Fibroblast of villous mesenchyme (primary cell): ENCODE measurements around the gene CTNND2. TPM values are rescaled to one million over a fixed set of nuclear protein-coding genes. Genes with fewer than 3 reads are reported as not detected.
"Not testable (repeated sequence)": the region's sequence is repeated elsewhere in the genome, so short reads cannot be mapped to it uniquely, and the experiment has no call there.

Experiments used
- DNase-seq: peaks from one replicate; pipeline ENCODE4 v3.0.0-alpha.2; 2010; ENCODE audit warnings: low read depth
- H3K4me3 ChIP-seq: 2 replicates; pipeline ENCODE4 v1.5.1; 2011; ENCODE audit warnings: low read depth, mild to moderate bottlenecking, low read length
- total RNA-seq: library from RNA; depleted of rRNA; stranded (reverse); fragments of >200 nt; gene quantifications from 2 replicates; pipeline ENCODE4 v1.2.3, GENCODE V29; 2012
- TF ChIP-seq, protein P1 (sequence below): IDR thresholded peaks from 2 replicates; pipeline ENCODE4 v1.5.1; 2012; ENCODE audit warnings: low read depth, mild to moderate bottlenecking, low read length; ENCODE audit not compliant: insufficient read depth

CTNND2 gene
- total RNA-seq, 1 donor: not detected

DNA sequence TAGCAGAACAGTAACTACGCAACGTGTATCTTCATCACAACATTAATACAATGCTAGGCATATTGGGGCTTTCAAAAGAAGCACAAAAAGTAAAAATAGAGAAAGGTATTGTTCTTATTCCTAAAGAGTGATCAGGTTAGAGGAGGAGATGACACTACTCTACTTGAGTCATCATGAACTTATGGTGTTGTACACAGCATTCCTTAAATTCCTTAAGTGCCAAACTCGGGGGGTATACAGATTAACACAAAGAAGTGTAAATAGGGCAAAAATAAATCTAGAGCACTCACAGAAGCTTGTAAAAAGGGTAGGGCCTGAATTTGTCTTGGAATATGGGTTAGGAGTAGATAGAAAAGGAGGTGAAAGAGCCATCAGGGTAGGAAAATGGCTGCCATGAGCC lies 835.2 kb downstream of the CTNND2 start:
- no peak for DNase-seq
- no peak overlapping the region for H3K4me3 ChIP-seq
- TF ChIP-seq, protein P1, sequence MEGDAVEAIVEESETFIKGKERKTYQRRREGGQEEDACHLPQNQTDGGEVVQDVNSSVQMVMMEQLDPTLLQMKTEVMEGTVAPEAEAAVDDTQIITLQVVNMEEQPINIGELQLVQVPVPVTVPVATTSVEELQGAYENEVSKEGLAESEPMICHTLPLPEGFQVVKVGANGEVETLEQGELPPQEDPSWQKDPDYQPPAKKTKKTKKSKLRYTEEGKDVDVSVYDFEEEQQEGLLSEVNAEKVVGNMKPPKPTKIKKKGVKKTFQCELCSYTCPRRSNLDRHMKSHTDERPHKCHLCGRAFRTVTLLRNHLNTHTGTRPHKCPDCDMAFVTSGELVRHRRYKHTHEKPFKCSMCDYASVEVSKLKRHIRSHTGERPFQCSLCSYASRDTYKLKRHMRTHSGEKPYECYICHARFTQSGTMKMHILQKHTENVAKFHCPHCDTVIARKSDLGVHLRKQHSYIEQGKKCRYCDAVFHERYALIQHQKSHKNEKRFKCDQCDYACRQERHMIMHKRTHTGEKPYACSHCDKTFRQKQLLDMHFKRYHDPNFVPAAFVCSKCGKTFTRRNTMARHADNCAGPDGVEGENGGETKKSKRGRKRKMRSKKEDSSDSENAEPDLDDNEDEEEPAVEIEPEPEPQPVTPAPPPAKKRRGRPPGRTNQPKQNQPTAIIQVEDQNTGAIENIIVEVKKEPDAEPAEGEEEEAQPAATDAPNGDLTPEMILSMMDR: no peak

- not testable (repeated sequence) for H3K4me3 ChIP-seq, DNase-seq
Measured at GRCh38 chr5:11065723-11066122, 838.5 kb downstream of the CTNND2 start.

GRCh38 chr5:11064763-11065450 lies 839.3 kb downstream of the CTNND2 start:
- TF ChIP-seq, protein P1: no peak
- no peak overlapping the region for H3K4me3 ChIP-seq
- no peak for DNase-seq

DNA sequence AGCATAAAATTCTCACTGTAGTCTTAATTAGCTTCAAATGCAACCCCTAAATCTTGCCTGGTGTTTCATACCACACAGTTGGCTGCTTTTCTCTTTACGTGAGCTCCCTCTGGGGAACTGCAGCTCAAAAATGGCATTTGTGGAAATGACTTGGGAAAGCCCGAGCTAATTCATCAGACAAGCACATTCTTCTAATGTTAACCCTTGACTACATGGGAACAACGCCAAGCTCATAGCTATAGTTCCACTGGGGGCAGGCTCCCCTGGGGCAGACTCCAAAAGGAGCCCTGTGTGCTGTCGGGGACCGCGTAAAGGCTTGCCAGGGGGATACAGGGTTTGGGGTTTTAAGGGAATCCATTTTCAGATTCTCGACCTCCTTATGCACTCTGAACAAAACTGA lies 841.8 kb downstream of the CTNND2 start:
- TF ChIP-seq, protein P1: no peak
- H3K4me3 ChIP-seq: no peak overlapping the region
- no peak for DNase-seq

DNA sequence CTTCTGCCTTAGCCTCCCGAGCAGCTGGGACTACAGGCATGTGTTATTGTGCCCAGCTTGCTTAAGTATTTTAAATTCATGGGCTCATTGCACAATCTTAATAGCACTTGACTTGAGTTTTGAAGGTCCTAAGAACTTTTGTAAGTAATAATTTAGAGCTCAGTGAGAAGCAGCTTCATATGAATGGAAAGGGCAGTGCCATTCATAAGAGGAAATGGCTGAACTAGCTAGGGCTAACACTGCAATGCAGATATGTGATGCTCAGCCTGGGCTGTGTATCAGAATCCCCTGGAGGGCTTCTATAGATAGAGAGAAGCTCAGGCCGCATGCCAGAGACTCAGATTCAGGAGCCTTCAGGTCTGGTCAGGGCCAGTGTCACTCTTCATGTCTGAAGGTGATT lies 847.7 kb downstream of the CTNND2 start:
- no peak for DNase-seq
- no peak overlapping the region for H3K4me3 ChIP-seq
- TF ChIP-seq, protein P1: no peak

GRCh38 chr5:11054014-11054413 lies 850.2 kb downstream of the CTNND2 start:
- no peak overlapping the region for H3K4me3 ChIP-seq
- DNase-seq: no peak
- TF ChIP-seq, protein P1: no peak

- DNase-seq: no peak
- no peak overlapping the region for H3K4me3 ChIP-seq
- TF ChIP-seq, protein P1: no peak
Measured at GRCh38 chr5:11052871-11053270, 851.4 kb downstream of the CTNND2 start.
